Activated naive CD8-positive, alpha-beta T cell treated with anti-CD3 and anti-CD28 coated beads, Interleukin-2, amount 50 U/mL, for 16 hours (primary cell): ENCODE measurements around the gene RENBP.

ENCODE experiments used
- DNase-seq: peaks from one replicate; pipeline ENCODE4 v3.0.0-alpha.2; 2020; ENCODE audit warnings: low read depth, low spot score

Gene RENBP

GRCh38 chrX:153971124-153971449, 26.6 kb upstream of the RENBP start:
- peak; percentile 55 for DNase-seq

GRCh38 chrX:153970357-153971123, 26.1 kb upstream of the RENBP start:
- DNase-seq: no peak

- DNase-seq: no peak
Measured at GRCh38 chrX:153969904-153970356, 25.5 kb upstream of the RENBP start.

GRCh38 chrX:153969125-153969903, 24.9 kb upstream of the RENBP start:
- no peak for DNase-seq

GRCh38 chrX:153968754-153969124, 24.3 kb upstream of the RENBP start:
- DNase-seq: no peak

- no peak for DNase-seq
Measured at GRCh38 chrX:153968255-153968654, 23.8 kb upstream of the RENBP start.

GRCh38 chrX:153967536-153968224, 23.2 kb upstream of the RENBP start:
- DNase-seq: no peak

GRCh38 chrX:153966841-153967535, 22.5 kb upstream of the RENBP start:
- DNase-seq: no peak

- DNase-seq: no peak
Measured at GRCh38 chrX:153966283-153966688, 21.8 kb upstream of the RENBP start.

- no peak for DNase-seq
Measured at GRCh38 chrX:153965406-153965805, 21.0 kb upstream of the RENBP start.

- DNase-seq: no peak
Measured at GRCh38 chrX:153964105-153964504, 19.7 kb upstream of the RENBP start.

- no peak for DNase-seq
Measured at GRCh38 chrX:153963546-153963945, 19.1 kb upstream of the RENBP start.

- DNase-seq: no peak
Measured at GRCh38 chrX:153961292-153961691, 16.8 kb upstream of the RENBP start.

GRCh38 chrX:153960786-153961185, 16.3 kb upstream of the RENBP start:
- no peak for DNase-seq

- DNase-seq: no peak
Measured at GRCh38 chrX:153960077-153960476, 15.6 kb upstream of the RENBP start.

- no peak for DNase-seq
Measured at GRCh38 chrX:153959649-153960048, 15.2 kb upstream of the RENBP start.

- DNase-seq: no peak
Measured at GRCh38 chrX:153958605-153959004, 14.2 kb upstream of the RENBP start.

- no peak for DNase-seq
Measured at GRCh38 chrX:153957224-153957623, 12.8 kb upstream of the RENBP start.

GRCh38 chrX:153956044-153956907, 11.8 kb upstream of the RENBP start:
- no peak for DNase-seq

GRCh38 chrX:153955228-153955732, 10.8 kb upstream of the RENBP start:
- DNase-seq: no peak
